ENCODE data around the gene CLDN22.

CLDN22 gene

DNA sequence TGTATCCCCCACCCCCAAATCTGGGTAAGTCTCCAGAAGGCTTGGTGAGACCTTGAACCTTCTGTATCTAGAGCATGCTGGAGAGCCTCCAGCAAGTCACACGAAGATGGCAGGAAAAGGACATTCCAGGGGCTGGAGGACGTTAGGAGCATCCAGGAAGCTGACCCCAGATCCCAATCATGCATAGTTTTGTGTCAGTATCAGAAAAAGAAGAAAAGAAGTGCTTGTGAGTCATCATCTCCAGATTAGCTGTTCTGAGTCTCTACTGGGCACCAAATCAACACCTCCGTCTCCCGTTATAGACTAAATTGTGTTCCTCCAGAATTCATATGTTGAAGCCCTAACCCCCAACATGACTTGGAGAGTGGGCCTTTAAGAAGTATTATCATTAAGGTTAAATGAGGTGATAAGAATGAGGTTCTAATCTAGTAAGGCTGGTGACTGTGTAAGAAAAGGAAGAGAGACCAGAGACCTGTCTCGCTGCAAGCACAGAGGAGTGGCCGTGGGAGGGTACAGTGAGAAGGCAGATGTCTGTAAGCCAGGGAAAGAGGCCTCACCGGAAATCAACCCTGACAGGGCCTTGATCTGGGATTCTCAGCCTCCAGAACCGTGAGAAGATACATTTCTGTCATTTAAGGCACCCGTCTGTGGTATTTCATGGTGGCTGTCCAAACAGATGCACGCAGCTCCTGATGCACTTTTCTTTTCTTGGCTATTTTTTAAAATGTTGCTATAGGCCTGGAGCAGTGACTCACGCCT is 40.3 kb upstream of the CLDN22 start:
- H3K27ac ChIP-seq, result no peak overlapping the region
- TF ChIP-seq, protein P1, sequence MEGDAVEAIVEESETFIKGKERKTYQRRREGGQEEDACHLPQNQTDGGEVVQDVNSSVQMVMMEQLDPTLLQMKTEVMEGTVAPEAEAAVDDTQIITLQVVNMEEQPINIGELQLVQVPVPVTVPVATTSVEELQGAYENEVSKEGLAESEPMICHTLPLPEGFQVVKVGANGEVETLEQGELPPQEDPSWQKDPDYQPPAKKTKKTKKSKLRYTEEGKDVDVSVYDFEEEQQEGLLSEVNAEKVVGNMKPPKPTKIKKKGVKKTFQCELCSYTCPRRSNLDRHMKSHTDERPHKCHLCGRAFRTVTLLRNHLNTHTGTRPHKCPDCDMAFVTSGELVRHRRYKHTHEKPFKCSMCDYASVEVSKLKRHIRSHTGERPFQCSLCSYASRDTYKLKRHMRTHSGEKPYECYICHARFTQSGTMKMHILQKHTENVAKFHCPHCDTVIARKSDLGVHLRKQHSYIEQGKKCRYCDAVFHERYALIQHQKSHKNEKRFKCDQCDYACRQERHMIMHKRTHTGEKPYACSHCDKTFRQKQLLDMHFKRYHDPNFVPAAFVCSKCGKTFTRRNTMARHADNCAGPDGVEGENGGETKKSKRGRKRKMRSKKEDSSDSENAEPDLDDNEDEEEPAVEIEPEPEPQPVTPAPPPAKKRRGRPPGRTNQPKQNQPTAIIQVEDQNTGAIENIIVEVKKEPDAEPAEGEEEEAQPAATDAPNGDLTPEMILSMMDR (IDR thresholded peaks at IDR 0.05), result no peak

DNA sequence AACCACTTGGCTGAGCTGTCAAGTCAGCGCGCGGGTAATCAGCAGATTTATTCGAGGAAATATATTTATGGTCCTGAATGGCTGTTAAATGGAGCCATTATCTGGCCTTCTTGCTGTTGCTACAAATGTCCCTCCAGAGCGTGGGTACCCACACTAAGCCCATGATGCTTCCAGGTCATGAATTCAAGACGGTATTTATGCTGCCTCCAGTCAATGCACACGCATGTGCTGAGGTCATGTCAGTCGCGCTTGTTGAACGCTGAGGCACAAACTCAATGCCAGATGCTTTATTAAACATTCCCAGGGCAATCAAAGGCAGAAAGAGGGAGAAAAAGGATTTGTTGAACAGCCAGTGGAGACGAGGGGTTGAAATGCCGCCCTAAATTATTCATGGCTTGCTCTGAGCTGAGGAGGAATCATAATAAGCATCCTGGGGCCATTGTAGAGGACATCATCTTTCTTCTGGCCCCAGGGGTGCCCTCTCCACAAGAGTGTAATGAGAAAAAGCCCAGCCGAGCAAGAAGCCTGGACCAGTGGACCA is 38.2 kb upstream of the CLDN22 start:
- no peak overlapping the region for H3K27ac ChIP-seq
- TF ChIP-seq, protein P1 (IDR thresholded peaks at IDR 0.05), result no peak
- TF ChIP-seq ZFX (IDR thresholded peaks at IDR 0.05; ENCODE audit: borderline replicate concordance), result no peak

GRCh38 chr4:183356931-183357675 is 37.0 kb upstream of the CLDN22 start:
- H3K27ac ChIP-seq, result no peak overlapping the region
- TF ChIP-seq, protein P1 (IDR thresholded peaks at IDR 0.05), result no peak
- no peak for TF ChIP-seq ZFX (IDR thresholded peaks at IDR 0.05; ENCODE audit: borderline replicate concordance)

DNA sequence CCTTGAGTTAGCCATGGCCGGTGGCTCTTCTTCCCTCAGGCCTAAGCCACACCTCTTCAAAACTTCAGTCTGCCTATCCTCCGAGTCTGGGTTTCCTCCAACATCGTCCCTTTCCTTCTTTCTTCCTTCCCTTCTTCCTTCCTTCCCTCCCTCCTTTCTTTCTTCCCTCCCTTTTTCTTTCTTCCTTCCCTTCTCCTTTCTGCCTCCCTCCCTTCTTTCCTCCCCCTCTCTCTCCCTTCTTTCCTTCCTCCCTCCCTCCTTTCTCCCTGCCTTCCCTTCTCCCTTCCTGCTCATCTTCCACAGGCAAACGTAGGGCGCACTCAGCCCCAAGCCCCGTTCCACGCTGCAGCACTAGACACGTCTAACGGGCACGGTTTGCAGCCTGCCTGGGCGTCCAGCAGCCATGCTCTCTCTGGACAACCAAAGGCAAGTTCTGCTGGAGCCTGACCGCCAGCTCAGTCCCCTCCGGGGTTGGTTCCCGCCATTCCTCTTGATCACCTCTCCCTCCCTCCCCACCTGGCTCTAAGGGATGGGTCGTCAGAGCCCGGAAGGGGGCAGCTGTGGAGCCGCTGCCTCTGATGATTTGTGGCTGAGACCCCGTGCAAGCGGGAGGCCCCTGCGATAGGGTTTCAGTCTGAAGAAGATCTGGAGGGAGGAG is 36.2 kb upstream of the CLDN22 start:
- H3K27ac ChIP-seq, result no peak overlapping the region
- TF ChIP-seq, protein P1 (IDR thresholded peaks at IDR 0.05), result no peak
- TF ChIP-seq ZFX (IDR thresholded peaks at IDR 0.05; ENCODE audit: borderline replicate concordance), result no peak

DNA sequence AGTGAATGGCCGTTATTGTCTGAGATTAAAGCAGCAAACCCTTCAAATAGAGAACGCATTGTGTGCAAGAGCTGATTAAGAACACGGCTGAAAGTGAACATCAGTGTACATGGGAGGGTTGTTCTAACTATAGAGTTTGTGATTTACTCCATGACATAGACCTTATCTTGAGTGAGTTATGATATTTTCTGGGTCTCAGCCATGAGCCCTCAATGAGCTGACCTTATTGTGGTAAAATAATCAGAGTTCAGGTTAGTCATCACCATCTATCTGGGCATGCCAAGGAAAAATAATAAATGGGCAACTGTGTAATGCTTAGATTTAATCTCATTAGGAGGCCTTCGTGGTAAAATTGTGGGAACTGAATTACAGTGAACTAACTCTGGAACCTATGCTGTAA is 35.3 kb upstream of the CLDN22 start:
- TF ChIP-seq, protein P1 (IDR thresholded peaks at IDR 0.05), result no peak
- TF ChIP-seq ZFX (IDR thresholded peaks at IDR 0.05; ENCODE audit: borderline replicate concordance), result no peak
- no peak overlapping the region for H3K27ac ChIP-seq

- TF ChIP-seq, protein P1 (IDR thresholded peaks at IDR 0.05), result no peak
- no peak for TF ChIP-seq ZFX (IDR thresholded peaks at IDR 0.05; ENCODE audit: borderline replicate concordance)
- H3K27ac ChIP-seq, result no peak overlapping the region
Measured at GRCh38 chr4:183354219-183354618, 34.1 kb upstream of the CLDN22 start.

Measured in 22Rv1 (cell line).